Adrenal gland (tissue), 12 donors: Measurements from ENCODE around the gene YPEL5. TPM values are rescaled to one million over a fixed set of nuclear protein-coding genes. Genes with fewer than 3 reads are reported as not detected.
A peak's percentile ranks its signal among the peaks of the same experiment; 100 is the strongest.

Source experiments
- DNase-seq, 7 donors: peaks; one replicate each; pipeline ENCODE4 v3.0.0-alpha.2; 2019 to 2020
- H3K27ac ChIP-seq, 5 donors: fragments of 200-600 bp; sonication (generic) in 4 of 5; 1 replicate in 3 of 5; 2 replicates in 2 of 5; pipeline versions ENCODE4 v1.5.1 to v1.8.0; 2016 to 2020; ENCODE audit warnings: mild to moderate bottlenecking in 1 of 5
- H3K27me3 ChIP-seq: fragments of 200-600 bp; 2 replicates; pipeline ENCODE4 v1.8.0; 2021
- H3K36me3 ChIP-seq, 2 donors: fragments of 200-600 bp; replicated peaks in 1 of 2; 1 replicate in 1 of 2; 2 replicates in 1 of 2; pipeline versions ENCODE4 v1.5.1 to v1.8.0; 2018 to 2022
- H3K4me1 ChIP-seq, 2 donors: fragments of 200-600 bp; replicated peaks in 1 of 2; 1 replicate in 1 of 2; 2 replicates in 1 of 2; pipeline versions ENCODE4 v1.5.1 to v1.8.0; 2018 to 2021
- H3K4me3 ChIP-seq, 4 donors: fragments of 200-600 bp; sonication (generic) in 3 of 4; one replicate each; pipeline ENCODE4 v1.5.1; 2016 to 2018
- H3K9me3 ChIP-seq, 3 donors: fragments of 200-600 bp; sonication (generic) in 1 of 3; replicated peaks in 1 of 3; 1 replicate in 2 of 3; 2 replicates in 1 of 3; pipeline versions ENCODE4 v1.5.1 to v1.8.0; 2016 to 2021
- CTCF ChIP-seq, 6 experiments: fragments of 450-650 bp in 4 of 6; fragments of 200-600 bp in 2 of 6; sonication (generic) in 1 of 6; IDR thresholded peaks; 1 replicate in 5 of 6; 2 replicates in 1 of 6; pipeline versions ENCODE4 v1.5.1 to v1.8.0; 2016 to 2021; ENCODE audit warnings: antibody characterized with exemption in 6 of 6, mild to moderate bottlenecking in 2 of 6, moderate library complexity in 1 of 6
- POLR2A ChIP-seq, 2 donors: fragments of 450-650 bp; IDR thresholded peaks; one replicate each; pipeline ENCODE4 v1.6.1; 2017; ENCODE audit warnings: antibody characterized with exemption in 2 of 2, mild to moderate bottlenecking in 2 of 2, moderate library complexity in 1 of 2
- WGBS, 4 donors: extraction: QIAGEN DNeasy Blood & Tissue Kit in 2 of 4; methylation state at CpG; one replicate each; pipeline versions ENCODE4 v1.1.5 to v1.1.7; 2013 to 2017; 5-methylcytosine and 5-hydroxymethylcytosine counted together
- intact Hi-C, 2 donors: fragments of 100-400 bp; cut with DNase I; formaldehyde crosslinking; loops; one replicate each; pipeline versions ENCODE4 v1.14.1 to v1.15.0; 2022 to 2023
- polyA plus RNA-seq, 3 donors: library from polyadenylated mRNA; stranded (reverse); fragments of 200-250 nt in 2 of 3; fragments of 350-450 nt in 1 of 3; fragmentation: Illumina TruSeq in 1 of 3; extraction: RNeasy Lipid Tissue Mini Kit (QIAGEN cat#74804) in 1 of 3; gene quantifications; one replicate each; pipeline ENCODE4 v1.2.3, GENCODE V29; 2013 to 2014
- total RNA-seq, 9 donors: library from RNA; depleted of rRNA in 4 of 9; stranded (reverse); fragments of >200 nt in 4 of 9; fragments of 120-200 nt in 1 of 9; fragmentation: NEBNext Ultra II Directional in 1 of 9; extraction: Animal tissue kit (Norgen Biotek cat#: 25700) in 1 of 9; gene quantifications; one replicate each; pipeline versions ENCODE4 v1.1.0 to v1.2.4, GENCODE V29; 2013 to 2023
- donor health status: healthy with polysubstance abuse.
- donor health status: Bipolar disorder and iron deficiency.
- donor health status: DM: yes; HTN: yes; CAD: no.
- donor health status: DM: no; HTN: no; CAD: no.
- donor health status: DM: no; HTN: no; CAD: no.
- donor health status: DM: yes; HTN: yes; CAD: no.

Gene YPEL5
- total and polyA plus RNA-seq, 12 donors, result 58.5 to 135 (median 84.2) TPM

- Histone ChIP-seq H3K27me3 (no peaks in the 10 kb centered on the region), H3K36me3 (no peaks in the 10 kb centered on the region), H3K27ac (no peak overlapping the region), H3K9me3 (peaks cover 0 to 5% (median 0%) of the 10 kb centered on the region in 3 donors), H3K4me3 (no peak overlapping the region), H3K4me1 (no peaks in the 10 kb centered on the region)
- intact Hi-C loops, result no loop called here
- TF ChIP-seq CTCF (IDR thresholded peaks at IDR 0.05) (no peak), POLR2A (IDR thresholded peaks at IDR 0.05) (no peak)
- DNase-seq, result no peak
- WGBS, 4 donors, result 73 to 81% (median 77%) methylated on average over 8 to 9 of the region's 9 CpGs
These were observed 19.6 kb upstream of the YPEL5 start for GRCh38 chr2:30127016-30127893.

GRCh38 chr2:30134582-30134981 is 12.2 kb upstream of the YPEL5 start:
- intact Hi-C loops, result no loop called here
- WGBS, 4 donors, result 85 to 94% (median 87%) methylated on average over 5 of the region's 5 CpGs
- Histone ChIP-seq H3K9me3 (no peaks in the 10 kb centered on the region), H3K27me3 (no peaks in the 10 kb centered on the region), H3K4me3 (no peak overlapping the region), H3K4me1 (peaks cover 5 to 13% of the 10 kb centered on the region in 2 donors), H3K36me3 (no peaks in the 10 kb centered on the region), H3K27ac (no peak overlapping the region)
- DNase-seq, result no peak
- no peak for TF ChIP-seq CTCF (IDR thresholded peaks at IDR 0.05)
- TF ChIP-seq POLR2A (IDR thresholded peaks at IDR 0.05), result no peak

GRCh38 chr2:30135541-30135940 is 11.3 kb upstream of the YPEL5 start:
- peaks cover 5 to 13% of the 10 kb centered on the region in 2 donors for H3K4me1 ChIP-seq
- no peak overlapping the region for H3K27ac ChIP-seq
- no peaks in the 10 kb centered on the region for H3K9me3 ChIP-seq
- DNase-seq, result no peak
- no peak overlapping the region for H3K4me3 ChIP-seq
- no peaks in the 10 kb centered on the region for H3K36me3 ChIP-seq
- TF ChIP-seq POLR2A (IDR thresholded peaks at IDR 0.05) (no peak), CTCF (IDR thresholded peaks at IDR 0.05) (no peak)
- no peaks in the 10 kb centered on the region for H3K27me3 ChIP-seq
- intact Hi-C loops, result no loop called here
- WGBS, 4 donors, result 74 to 82% (median 77%) methylated on average over 3 of the region's 3 CpGs

GRCh38 chr2:30136764-30137444 is 9.9 kb upstream of the YPEL5 start:
- peak in 6 of 7 donors; percentile 30 to 68 (median 58) for DNase-seq
- 26 to 32% (median 28%) methylated on average over 9 to 10 of the region's 10 CpGs for WGBS, 4 donors
- H3K9me3 ChIP-seq, result no peaks in the 10 kb centered on the region
- H3K4me1 ChIP-seq, result peaks cover 5 to 13% of the 10 kb centered on the region in 2 donors
- intact Hi-C loops, result no loop called here
- H3K27me3 ChIP-seq, result no peaks in the 10 kb centered on the region
- no peak overlapping the region for H3K4me3 ChIP-seq
- peak overlapping the region in 4 of 5 donors; percentile 9 to 74 (median 29) for H3K27ac ChIP-seq
- H3K36me3 ChIP-seq, result no peaks in the 10 kb centered on the region
- TF ChIP-seq CTCF (IDR thresholded peaks at IDR 0.05), result no peak
- TF ChIP-seq POLR2A (IDR thresholded peaks at IDR 0.05), result no peak
